ENCODE data around the gene CMTM3.

Gene CMTM3

DNA sequence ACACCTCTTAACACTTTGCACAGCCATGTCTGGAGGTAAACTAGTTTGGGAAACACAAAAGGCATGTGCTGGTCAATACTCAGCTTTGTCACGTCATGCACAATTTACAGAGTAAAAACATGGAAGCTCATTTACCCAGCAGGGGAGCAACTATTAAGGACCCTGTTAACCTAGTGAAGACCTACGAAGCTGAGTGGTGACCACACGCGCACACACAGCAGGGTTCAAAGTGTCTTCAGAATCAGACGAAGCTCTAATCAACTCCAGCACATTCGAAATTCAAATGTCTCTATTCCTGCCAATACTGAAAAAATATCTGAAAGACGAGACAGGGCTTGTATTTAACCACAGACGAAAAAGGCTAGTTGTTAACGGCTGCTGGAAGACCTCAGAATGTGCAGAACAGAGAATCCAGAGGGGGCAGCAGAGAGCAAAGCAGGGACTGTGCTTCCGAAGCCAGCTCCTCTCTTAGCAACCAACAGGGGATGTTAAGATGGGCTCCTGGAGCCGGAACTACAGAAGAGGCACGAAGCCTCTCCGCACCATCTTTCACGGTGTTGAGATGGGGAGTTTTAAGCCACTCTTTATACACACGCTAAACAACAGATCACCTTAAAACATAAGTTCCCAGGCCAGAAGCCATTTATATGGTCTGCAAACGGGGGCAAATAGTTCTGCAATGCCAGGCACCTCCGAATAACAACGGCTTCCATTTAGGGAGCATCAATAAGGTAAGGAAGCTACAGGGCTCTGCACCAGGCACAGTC is 46.4 kb downstream of the CMTM3 start (continued):
- peak; percentile 71; the same call in 1 of the 2 replicates for TF ChIP-seq ZNF561 (tag by site-specific recombination; IDR thresholded peaks at IDR 0.05; ENCODE audit: borderline replicate concordance)
- no peak for TF ChIP-seq ZNF2 (tag by site-specific recombination; IDR thresholded peaks at IDR 0.05)
- TF ChIP-seq ZNF660 (tag by site-specific recombination; IDR thresholded peaks at IDR 0.05): peak; percentile 90
- peak; percentile 52 for TF ChIP-seq ZNF600 (tag by site-specific recombination; IDR thresholded peaks at IDR 0.05)
- no peak for TF ChIP-seq GLIS1 (tag by site-specific recombination; IDR thresholded peaks at IDR 0.05)
- TF ChIP-seq ZNF404 (tag by site-specific recombination; IDR thresholded peaks at IDR 0.05): no peak
- no peak for TF ChIP-seq ZNF549 (tag by site-specific recombination; IDR thresholded peaks at IDR 0.05)
- TF ChIP-seq, protein P1, sequence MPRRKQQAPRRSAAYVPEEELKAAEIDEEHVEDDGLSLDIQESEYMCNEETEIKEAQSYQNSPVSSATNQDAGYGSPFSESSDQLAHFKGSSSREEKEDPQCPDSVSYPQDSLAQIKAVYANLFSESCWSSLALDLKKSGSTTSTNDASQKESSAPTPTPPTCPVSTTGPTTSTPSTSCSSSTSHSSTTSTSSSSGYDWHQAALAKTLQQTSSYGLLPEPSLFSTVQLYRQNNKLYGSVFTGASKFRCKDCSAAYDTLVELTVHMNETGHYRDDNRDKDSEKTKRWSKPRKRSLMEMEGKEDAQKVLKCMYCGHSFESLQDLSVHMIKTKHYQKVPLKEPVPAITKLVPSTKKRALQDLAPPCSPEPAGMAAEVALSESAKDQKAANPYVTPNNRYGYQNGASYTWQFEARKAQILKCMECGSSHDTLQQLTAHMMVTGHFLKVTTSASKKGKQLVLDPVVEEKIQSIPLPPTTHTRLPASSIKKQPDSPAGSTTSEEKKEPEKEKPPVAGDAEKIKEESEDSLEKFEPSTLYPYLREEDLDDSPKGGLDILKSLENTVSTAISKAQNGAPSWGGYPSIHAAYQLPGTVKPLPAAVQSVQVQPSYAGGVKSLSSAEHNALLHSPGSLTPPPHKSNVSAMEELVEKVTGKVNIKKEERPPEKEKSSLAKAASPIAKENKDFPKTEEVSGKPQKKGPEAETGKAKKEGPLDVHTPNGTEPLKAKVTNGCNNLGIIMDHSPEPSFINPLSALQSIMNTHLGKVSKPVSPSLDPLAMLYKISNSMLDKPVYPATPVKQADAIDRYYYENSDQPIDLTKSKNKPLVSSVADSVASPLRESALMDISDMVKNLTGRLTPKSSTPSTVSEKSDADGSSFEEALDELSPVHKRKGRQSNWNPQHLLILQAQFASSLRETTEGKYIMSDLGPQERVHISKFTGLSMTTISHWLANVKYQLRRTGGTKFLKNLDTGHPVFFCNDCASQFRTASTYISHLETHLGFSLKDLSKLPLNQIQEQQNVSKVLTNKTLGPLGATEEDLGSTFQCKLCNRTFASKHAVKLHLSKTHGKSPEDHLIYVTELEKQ (tag by site-specific recombination; IDR thresholded peaks at IDR 0.05; ENCODE audit: borderline replicate concordance): no peak
- TF ChIP-seq ZNF341 (tag by site-specific recombination; IDR thresholded peaks at IDR 0.05; ENCODE audit: low read depth): no peak

DNA sequence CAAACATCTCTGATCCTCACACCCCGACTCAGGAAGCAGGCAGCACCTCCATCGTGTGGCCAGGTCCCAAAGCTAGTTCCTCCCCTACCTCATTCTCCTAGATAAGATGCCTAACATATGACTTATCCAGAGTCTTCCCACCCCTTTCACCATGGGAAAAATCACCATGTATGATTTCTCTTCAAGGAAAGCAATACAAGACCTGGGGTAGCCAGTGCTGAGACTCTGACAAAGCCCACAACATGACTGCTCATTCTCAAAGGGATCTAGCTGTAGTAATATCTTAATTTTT is 46.9 kb downstream of the CMTM3 start:
- Histone ChIP-seq H3K4me3 (ENCODE audit: low read depth, low read length) (no peak overlapping the region), H3K27ac (ENCODE audit: extremely low read depth, low read depth, low read length) (no peak overlapping the region), H3K4me1 (ENCODE audit: control insufficient read depth, insufficient read depth, low read length) (peaks cover 5% of the 10 kb centered on the region), H3K9me3 (ENCODE audit: control insufficient read depth, insufficient read depth, low read depth, low read length) (no peaks in the 10 kb centered on the region), H3K36me3 (ENCODE audit: control insufficient read depth in 2 of 2, insufficient read depth in 1 of 2, low read length in 2 of 2) (no peaks in the 10 kb centered on the region)
- TF ChIP-seq PRDM1 (tag by site-specific recombination; IDR thresholded peaks at IDR 0.05) (peak; percentile 45), ZBTB20 (tag by site-specific recombination; IDR thresholded peaks at IDR 0.05) (peak; percentile 88)
- TF ChIP-seq, protein P2, sequence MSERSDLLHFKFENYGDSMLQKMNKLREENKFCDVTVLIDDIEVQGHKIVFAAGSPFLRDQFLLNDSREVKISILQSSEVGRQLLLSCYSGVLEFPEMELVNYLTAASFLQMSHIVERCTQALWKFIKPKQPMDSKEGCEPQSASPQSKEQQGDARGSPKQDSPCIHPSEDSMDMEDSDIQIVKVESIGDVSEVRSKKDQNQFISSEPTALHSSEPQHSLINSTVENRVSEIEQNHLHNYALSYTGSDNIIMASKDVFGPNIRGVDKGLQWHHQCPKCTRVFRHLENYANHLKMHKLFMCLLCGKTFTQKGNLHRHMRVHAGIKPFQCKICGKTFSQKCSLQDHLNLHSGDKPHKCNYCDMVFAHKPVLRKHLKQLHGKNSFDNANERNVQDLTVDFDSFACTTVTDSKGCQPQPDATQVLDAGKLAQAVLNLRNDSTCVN (tag by site-specific recombination; optimal IDR thresholded peaks at IDR 0.05): no peak
- TF ChIP-seq, protein P3, sequence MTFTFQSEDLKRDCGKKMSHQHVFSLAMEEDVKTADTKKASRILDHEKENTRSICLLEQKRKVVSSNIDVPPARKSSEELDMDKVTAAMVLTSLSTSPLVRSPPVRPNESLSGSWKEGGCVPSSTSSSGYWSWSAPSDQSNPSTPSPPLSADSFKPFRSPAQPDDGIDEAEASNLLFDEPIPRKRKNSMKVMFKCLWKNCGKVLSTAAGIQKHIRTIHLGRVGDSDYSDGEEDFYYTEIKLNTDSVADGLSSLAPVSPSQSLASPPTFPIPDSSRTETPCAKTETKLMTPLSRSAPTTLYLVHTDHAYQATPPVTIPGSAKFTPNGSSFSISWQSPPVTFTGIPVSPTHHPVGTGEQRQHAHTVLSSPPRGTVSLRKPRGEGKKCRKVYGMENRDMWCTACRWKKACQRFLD (tag by site-specific recombination; IDR thresholded peaks at IDR 0.05): no peak
- CTCF ChIA-PET: interaction anchor here (0.5 to 3.7 kb wide), 28 partner anchors 8 to 179 kb away, joined by 3 to 86 read pairs (median 5); partner anchors contain the start of genes CMTM4 and NAE1
- POLR2A ChIA-PET: interaction anchor here (1.2 to 1.6 kb wide), 3 partner anchors 9 to 46 kb away, joined by 3 to 10 read pairs (median 5); no protein-coding TSS in a partner anchor

DNA sequence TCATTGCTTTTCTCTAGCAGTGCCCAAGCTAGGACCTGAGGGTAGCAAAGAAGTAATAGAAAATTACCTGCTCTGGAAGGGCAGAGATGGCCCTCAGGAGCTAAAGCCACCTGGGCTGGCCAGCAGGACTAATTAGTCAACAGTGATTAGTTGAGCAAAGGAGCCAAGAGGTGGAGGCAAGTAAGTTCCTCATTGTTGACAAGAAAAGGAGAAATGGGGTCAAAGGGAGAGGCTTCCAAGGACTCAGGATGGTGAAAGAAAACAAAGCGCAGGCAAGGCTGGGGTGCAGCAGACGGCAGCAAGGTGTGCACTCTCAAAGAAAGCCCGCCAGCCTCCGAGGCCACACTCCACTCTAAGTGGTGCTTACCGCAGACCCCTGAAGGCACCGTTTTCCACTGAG is 47.5 kb downstream of the CMTM3 start:
- CTCF ChIA-PET: interaction anchor here (0.6 to 3.7 kb wide), 16 partner anchors 9 to 100 kb away, joined by 3 to 86 read pairs (median 8); partner anchors contain the start of gene CMTM4
- POLR2A ChIA-PET: interaction anchor here (1.2 kb wide), 1 partner anchor 46 kb away, joined by 3 read pairs; no protein-coding TSS in a partner anchor
- Histone ChIP-seq H3K9me3 (ENCODE audit: control insufficient read depth, insufficient read depth, low read depth, low read length) (no peaks in the 10 kb centered on the region), H3K27ac (ENCODE audit: extremely low read depth, low read depth, low read length) (no peak overlapping the region), H3K36me3 (ENCODE audit: control insufficient read depth in 2 of 2, insufficient read depth in 1 of 2, low read length in 2 of 2) (no peaks in the 10 kb centered on the region), H3K4me1 (ENCODE audit: control insufficient read depth, insufficient read depth, low read length) (peaks cover 5% of the 10 kb centered on the region), H3K4me3 (ENCODE audit: low read depth, low read length) (no peak overlapping the region)
- TF ChIP-seq REPIN1 (tag by site-specific recombination; IDR thresholded peaks at IDR 0.05; ENCODE audit: low read depth): no peak
- TF ChIP-seq ZNF621 (tag by site-specific recombination; IDR thresholded peaks at IDR 0.05): no peak
- TF ChIP-seq, protein P4, sequence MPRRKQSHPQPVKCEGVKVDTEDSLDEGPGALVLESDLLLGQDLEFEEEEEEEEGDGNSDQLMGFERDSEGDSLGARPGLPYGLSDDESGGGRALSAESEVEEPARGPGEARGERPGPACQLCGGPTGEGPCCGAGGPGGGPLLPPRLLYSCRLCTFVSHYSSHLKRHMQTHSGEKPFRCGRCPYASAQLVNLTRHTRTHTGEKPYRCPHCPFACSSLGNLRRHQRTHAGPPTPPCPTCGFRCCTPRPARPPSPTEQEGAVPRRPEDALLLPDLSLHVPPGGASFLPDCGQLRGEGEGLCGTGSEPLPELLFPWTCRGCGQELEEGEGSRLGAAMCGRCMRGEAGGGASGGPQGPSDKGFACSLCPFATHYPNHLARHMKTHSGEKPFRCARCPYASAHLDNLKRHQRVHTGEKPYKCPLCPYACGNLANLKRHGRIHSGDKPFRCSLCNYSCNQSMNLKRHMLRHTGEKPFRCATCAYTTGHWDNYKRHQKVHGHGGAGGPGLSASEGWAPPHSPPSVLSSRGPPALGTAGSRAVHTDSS (tag by site-specific recombination; IDR thresholded peaks at IDR 0.05): no peak
- TF ChIP-seq ZNF549 (tag by site-specific recombination; IDR thresholded peaks at IDR 0.05): no peak
- TF ChIP-seq ZNF600 (tag by site-specific recombination; IDR thresholded peaks at IDR 0.05): no peak
- TF ChIP-seq, protein P5, sequence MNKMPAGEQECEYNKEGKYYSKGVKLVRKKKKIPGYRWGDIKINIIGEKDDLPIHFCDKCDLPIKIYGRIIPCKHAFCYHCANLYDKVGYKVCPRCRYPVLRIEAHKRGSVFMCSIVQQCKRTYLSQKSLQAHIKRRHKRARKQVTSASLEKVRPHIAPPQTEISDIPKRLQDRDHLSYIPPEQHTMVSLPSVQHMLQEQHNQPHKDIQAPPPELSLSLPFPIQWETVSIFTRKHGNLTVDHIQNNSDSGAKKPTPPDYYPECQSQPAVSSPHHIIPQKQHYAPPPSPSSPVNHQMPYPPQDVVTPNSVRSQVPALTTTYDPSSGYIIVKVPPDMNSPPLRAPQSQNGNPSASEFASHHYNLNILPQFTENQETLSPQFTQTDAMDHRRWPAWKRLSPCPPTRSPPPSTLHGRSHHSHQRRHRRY (tag by site-specific recombination; IDR thresholded peaks at IDR 0.05): no peak
- no peak for TF ChIP-seq SP7 (tag by site-specific recombination; IDR thresholded peaks at IDR 0.05)
- no peak for TF ChIP-seq PRDM1 (tag by site-specific recombination; IDR thresholded peaks at IDR 0.05)
- TF ChIP-seq, protein P6, sequence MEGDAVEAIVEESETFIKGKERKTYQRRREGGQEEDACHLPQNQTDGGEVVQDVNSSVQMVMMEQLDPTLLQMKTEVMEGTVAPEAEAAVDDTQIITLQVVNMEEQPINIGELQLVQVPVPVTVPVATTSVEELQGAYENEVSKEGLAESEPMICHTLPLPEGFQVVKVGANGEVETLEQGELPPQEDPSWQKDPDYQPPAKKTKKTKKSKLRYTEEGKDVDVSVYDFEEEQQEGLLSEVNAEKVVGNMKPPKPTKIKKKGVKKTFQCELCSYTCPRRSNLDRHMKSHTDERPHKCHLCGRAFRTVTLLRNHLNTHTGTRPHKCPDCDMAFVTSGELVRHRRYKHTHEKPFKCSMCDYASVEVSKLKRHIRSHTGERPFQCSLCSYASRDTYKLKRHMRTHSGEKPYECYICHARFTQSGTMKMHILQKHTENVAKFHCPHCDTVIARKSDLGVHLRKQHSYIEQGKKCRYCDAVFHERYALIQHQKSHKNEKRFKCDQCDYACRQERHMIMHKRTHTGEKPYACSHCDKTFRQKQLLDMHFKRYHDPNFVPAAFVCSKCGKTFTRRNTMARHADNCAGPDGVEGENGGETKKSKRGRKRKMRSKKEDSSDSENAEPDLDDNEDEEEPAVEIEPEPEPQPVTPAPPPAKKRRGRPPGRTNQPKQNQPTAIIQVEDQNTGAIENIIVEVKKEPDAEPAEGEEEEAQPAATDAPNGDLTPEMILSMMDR (tag by site-specific recombination; IDR thresholded peaks at IDR 0.05): no peak

Measured in HEK293 (cell line).